MM.1S (cell line): ENCODE results near the gene CRLF3.
"Not testable (repeated sequence)": the region's sequence is repeated elsewhere in the genome, so short reads cannot be mapped to it uniquely, and the experiment has no call there.

Experiments
- DNase-seq: peaks from one replicate; pipeline ENCODE4 v3.0.0-alpha.2; 2015
- H2AFZ ChIP-seq: fragments of 300-600 bp; sonication (generic); 2 replicates; pipeline ENCODE4 v1.6.0; 2016; ENCODE audit warnings: antibody characterized with exemption, low read length
- H3F3A ChIP-seq: fragments of 300-600 bp; sonication (generic); 2 replicates; pipeline ENCODE4 v1.6.1; 2016; ENCODE audit warnings: mild to moderate bottlenecking, antibody characterized with exemption, low read length, moderate library complexity, mixed read lengths; ENCODE audit not compliant: insufficient read depth
- H3K27ac ChIP-seq: fragments of 300-600 bp; sonication (generic); 2 replicates; pipeline ENCODE4 v1.5.1; 2016; ENCODE audit warnings: mild to moderate bottlenecking, low read length
- H3K27me3 ChIP-seq: fragments of 300-600 bp; sonication (generic); replicated peaks from 2 replicates; pipeline ENCODE4 v1.6.0; 2016; ENCODE audit warnings: low read length; ENCODE audit not compliant: insufficient read depth
- H3K36me3 ChIP-seq: fragments of 300-600 bp; sonication (generic); replicated peaks from 2 replicates; pipeline ENCODE4 v1.6.1; 2016; ENCODE audit warnings: mild to moderate bottlenecking, low read length, mixed read lengths; ENCODE audit not compliant: insufficient read depth
- H3K4me1 ChIP-seq: fragments of 300-600 bp; sonication (generic); 2 replicates; pipeline ENCODE4 v1.6.1; 2016; ENCODE audit warnings: low read length, mixed read lengths
- H3K4me2 ChIP-seq: fragments of 300-600 bp; sonication (generic); 2 replicates; pipeline ENCODE4 v1.6.0; 2016; ENCODE audit warnings: low read depth, low read length
- H3K4me3 ChIP-seq: fragments of 300-600 bp; sonication (generic); 2 replicates; pipeline ENCODE4 v1.5.1; 2016; ENCODE audit warnings: low read length, mixed read lengths
- H3K79me2 ChIP-seq: fragments of 300-600 bp; sonication (generic); 2 replicates; pipeline ENCODE4 v1.6.1; 2016; ENCODE audit warnings: mixed run types, low read length, mixed read lengths
- H3K9ac ChIP-seq: fragments of 300-600 bp; sonication (generic); 2 replicates; pipeline ENCODE4 v1.6.1; 2016; ENCODE audit warnings: low read length, mixed read lengths
- H3K9me2 ChIP-seq: fragments of 300-600 bp; sonication (generic); replicated peaks from 2 replicates; pipeline ENCODE4 v1.6.1; 2016; ENCODE audit warnings: mild to moderate bottlenecking, low read length, mixed read lengths; ENCODE audit not compliant: insufficient read depth
- H3K9me3 ChIP-seq: fragments of 300-600 bp; sonication (generic); replicated peaks from 2 replicates; pipeline ENCODE4 v1.6.1; 2016; ENCODE audit warnings: mild to moderate bottlenecking, low read length, mixed read lengths; ENCODE audit not compliant: insufficient read depth
- H4K20me1 ChIP-seq: fragments of 300-600 bp; sonication (generic); 2 replicates; pipeline ENCODE4 v1.6.1; 2016; ENCODE audit warnings: mild to moderate bottlenecking, low read length, moderate library complexity, mixed read lengths; ENCODE audit not compliant: insufficient read depth

CRLF3 gene

DNA sequence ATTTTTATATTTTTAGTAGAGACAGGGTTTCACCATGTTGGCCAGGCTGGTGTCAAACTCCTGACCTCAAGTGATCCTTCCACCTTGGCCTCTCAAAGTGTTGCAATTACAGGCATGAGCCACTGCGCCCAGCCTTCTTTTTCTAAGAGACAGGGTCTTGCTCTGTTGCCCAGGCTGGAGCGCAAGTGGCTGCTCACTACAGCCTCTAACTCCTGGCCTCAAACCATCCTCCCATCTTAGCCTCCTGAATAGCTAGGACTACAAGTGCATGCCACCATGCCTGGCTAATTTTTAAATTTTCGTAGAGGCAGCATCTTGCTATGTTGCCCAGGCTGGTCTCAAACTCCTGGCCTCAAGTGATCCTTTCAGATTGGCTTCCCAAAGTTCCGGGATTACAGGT, 76.9 kb downstream of the CRLF3 start:
- not testable (repeated sequence) for H4K20me1 ChIP-seq, H3K79me2 ChIP-seq, H3K27ac ChIP-seq, H2AFZ ChIP-seq, H3K9me2 ChIP-seq, H3K36me3 ChIP-seq, H3K4me1 ChIP-seq, H3K27me3 ChIP-seq, H3K4me3 ChIP-seq, H3K9me3 ChIP-seq, H3K9ac ChIP-seq, H3K4me2 ChIP-seq, H3F3A ChIP-seq, DNase-seq

GRCh38 chr17:30742669-30743068, 81.8 kb downstream of the CRLF3 start:
- not testable (repeated sequence) for H4K20me1 ChIP-seq, H3K4me2 ChIP-seq, H3K27ac ChIP-seq, H3K36me3 ChIP-seq, H3K27me3 ChIP-seq, H3K9me3 ChIP-seq, H3K9me2 ChIP-seq, H2AFZ ChIP-seq, H3K9ac ChIP-seq, H3F3A ChIP-seq, H3K4me1 ChIP-seq, H3K4me3 ChIP-seq, DNase-seq
- H3K79me2 ChIP-seq = peaks cover 44% of the 10 kb centered on the region

GRCh38 chr17:30736371-30736770, 88.1 kb downstream of the CRLF3 start:
- not testable (repeated sequence) for H3K27ac ChIP-seq, H3K4me3 ChIP-seq, H3K36me3 ChIP-seq, H3K9me2 ChIP-seq, H3K9me3 ChIP-seq, H3K9ac ChIP-seq, H3F3A ChIP-seq, H3K4me1 ChIP-seq, H3K27me3 ChIP-seq, H2AFZ ChIP-seq, H3K4me2 ChIP-seq, DNase-seq
- Histone ChIP-seq H4K20me1 (peaks cover 13% of the 10 kb centered on the region; the same call in 1 of the 2 replicates), H3K79me2 (peaks cover 85% of the 10 kb centered on the region)

- H3K27ac ChIP-seq, DNase-seq, H3K27me3 ChIP-seq: not testable (repeated sequence)
Measured at GRCh38 chr17:30735644-30736043, 88.8 kb downstream of the CRLF3 start.

GRCh38 chr17:30735206-30735605, 89.3 kb downstream of the CRLF3 start:
- not testable (repeated sequence) for H3K9me3 ChIP-seq, H3K4me1 ChIP-seq, H2AFZ ChIP-seq, H3K9me2 ChIP-seq, DNase-seq, H3K27me3 ChIP-seq, H3K4me2 ChIP-seq, H3K36me3 ChIP-seq, H3K9ac ChIP-seq, H3K4me3 ChIP-seq, H3F3A ChIP-seq, H3K27ac ChIP-seq
- H3K79me2 ChIP-seq = peaks cover 77% of the 10 kb centered on the region
- peaks cover 13% of the 10 kb centered on the region; the same call in 1 of the 2 replicates for H4K20me1 ChIP-seq

More at GRCh38 chr17:30735644-30736043, 88.8 kb downstream of the CRLF3 start:
- not testable (repeated sequence) for H3K4me1 ChIP-seq, H3K9me2 ChIP-seq, H3K4me2 ChIP-seq, H3K36me3 ChIP-seq, H3F3A ChIP-seq, H3K9me3 ChIP-seq, H2AFZ ChIP-seq, H3K9ac ChIP-seq, H3K4me3 ChIP-seq
- Histone ChIP-seq H4K20me1 (peaks cover 13% of the 10 kb centered on the region; the same call in 1 of the 2 replicates), H3K79me2 (peaks cover 78% of the 10 kb centered on the region)

- not testable (repeated sequence) for H3K9me2 ChIP-seq, H2AFZ ChIP-seq, DNase-seq, H3K4me1 ChIP-seq, H3F3A ChIP-seq, H3K9ac ChIP-seq, H3K27me3 ChIP-seq, H3K4me3 ChIP-seq, H3K4me2 ChIP-seq, H3K36me3 ChIP-seq, H3K27ac ChIP-seq, H3K9me3 ChIP-seq
- Histone ChIP-seq H4K20me1 (peaks cover 13% of the 10 kb centered on the region; the same call in 1 of the 2 replicates), H3K79me2 (peaks cover 73% of the 10 kb centered on the region)
Measured at GRCh38 chr17:30734153-30734552, 90.3 kb downstream of the CRLF3 start.
